ENCODE data around the gene C15orf61. TPM values are rescaled to one million over a fixed set of nuclear protein-coding genes. Genes with fewer than 3 reads are reported as not detected.

C15orf61 gene
- total RNA-seq = 10.1 and 12.1 TPM in 2 replicates

DNA sequence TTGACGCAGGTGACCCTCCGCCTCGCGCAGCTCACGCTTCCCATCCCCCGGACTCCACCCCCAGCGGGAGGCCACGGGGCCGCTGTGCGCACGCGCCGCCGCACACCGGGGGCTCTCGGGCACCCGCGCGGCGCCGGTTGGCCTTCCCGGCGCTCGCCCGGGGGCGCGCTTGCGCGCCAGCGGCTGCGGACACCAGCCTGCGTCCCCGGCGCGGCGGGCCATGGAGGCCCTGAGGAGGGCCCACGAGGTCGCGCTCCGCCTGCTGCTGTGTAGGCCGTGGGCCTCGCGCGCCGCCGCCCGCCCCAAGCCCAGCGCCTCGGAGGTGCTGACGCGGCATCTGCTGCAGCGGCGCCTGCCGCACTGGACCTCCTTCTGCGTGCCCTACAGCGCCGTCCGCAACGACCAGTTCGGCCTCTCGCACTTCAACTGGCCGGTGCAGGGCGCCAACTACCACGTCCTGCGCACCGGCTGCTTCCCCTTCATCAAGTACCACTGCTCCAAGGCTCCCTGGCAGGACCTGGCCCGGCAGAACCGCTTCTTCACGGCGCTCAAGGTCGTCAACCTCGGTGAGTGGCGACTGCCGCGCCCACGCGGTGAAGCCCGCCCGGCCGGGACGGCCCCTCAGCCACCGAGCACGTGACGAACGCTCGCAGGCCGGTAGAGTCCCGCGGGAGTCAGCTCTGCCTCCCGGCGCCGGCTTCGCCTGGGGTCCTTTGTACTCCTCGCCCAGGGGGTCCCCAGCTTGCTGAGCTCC, at the start of gene C15orf61:
TSS of gene C15orf61 (plus strand) at position 103 of the 754 bp plus-strand sequence. CDS start at position 221, 118 bp downstream.
- H3K79me2 ChIP-seq (ENCODE audit: insufficient read depth, low read length) = peaks cover 47% of the 10 kb centered on the region

GRCh38 chr15:67472957-67473356, 48.0 kb upstream of the C15orf61 start:
- no peak overlapping the region for H3K27ac ChIP-seq (ENCODE audit: low read depth, low read length)
- DNase-seq (ENCODE audit: insufficient read length, low spot score, missing footprints) = no peak

More for the DNA sequence above, at the start of gene C15orf61:
- Histone ChIP-seq H3K4me3 (ENCODE audit: insufficient read depth, low read length) (peak within 1 kb of the TSS; percentile 95), H2AFZ (ENCODE audit: low read length) (peak within 1 kb of the TSS; percentile 96), H4K20me1 (ENCODE audit: insufficient read depth, low read length) (peaks cover 23% of the 10 kb centered on the region), H3K27ac (ENCODE audit: low read depth, low read length) (peak within 1 kb of the TSS; percentile 89), H3K36me3 (ENCODE audit: insufficient read depth, low read length) (peaks cover 1% of the 10 kb centered on the region), H3K27me3 (ENCODE audit: insufficient read depth, low read length) (no peaks in the 10 kb centered on the region), H3K4me2 (ENCODE audit: insufficient read depth, low read length) (peak within 1 kb of the TSS; percentile 92), H3K9me3 (ENCODE audit: low read depth, low read length) (no peaks in the 10 kb centered on the region), H3K4me1 (ENCODE audit: insufficient read depth, low read length) (peaks cover 24% of the 10 kb centered on the region)
- TF ChIP-seq, protein P1, sequence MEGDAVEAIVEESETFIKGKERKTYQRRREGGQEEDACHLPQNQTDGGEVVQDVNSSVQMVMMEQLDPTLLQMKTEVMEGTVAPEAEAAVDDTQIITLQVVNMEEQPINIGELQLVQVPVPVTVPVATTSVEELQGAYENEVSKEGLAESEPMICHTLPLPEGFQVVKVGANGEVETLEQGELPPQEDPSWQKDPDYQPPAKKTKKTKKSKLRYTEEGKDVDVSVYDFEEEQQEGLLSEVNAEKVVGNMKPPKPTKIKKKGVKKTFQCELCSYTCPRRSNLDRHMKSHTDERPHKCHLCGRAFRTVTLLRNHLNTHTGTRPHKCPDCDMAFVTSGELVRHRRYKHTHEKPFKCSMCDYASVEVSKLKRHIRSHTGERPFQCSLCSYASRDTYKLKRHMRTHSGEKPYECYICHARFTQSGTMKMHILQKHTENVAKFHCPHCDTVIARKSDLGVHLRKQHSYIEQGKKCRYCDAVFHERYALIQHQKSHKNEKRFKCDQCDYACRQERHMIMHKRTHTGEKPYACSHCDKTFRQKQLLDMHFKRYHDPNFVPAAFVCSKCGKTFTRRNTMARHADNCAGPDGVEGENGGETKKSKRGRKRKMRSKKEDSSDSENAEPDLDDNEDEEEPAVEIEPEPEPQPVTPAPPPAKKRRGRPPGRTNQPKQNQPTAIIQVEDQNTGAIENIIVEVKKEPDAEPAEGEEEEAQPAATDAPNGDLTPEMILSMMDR (IDR thresholded peaks at IDR 0.05; ENCODE audit: extremely low read depth, low read depth, low read length) = no peak
- DNase-seq (ENCODE audit: insufficient read length, low spot score, missing footprints) = peak; percentile 98

DNA sequence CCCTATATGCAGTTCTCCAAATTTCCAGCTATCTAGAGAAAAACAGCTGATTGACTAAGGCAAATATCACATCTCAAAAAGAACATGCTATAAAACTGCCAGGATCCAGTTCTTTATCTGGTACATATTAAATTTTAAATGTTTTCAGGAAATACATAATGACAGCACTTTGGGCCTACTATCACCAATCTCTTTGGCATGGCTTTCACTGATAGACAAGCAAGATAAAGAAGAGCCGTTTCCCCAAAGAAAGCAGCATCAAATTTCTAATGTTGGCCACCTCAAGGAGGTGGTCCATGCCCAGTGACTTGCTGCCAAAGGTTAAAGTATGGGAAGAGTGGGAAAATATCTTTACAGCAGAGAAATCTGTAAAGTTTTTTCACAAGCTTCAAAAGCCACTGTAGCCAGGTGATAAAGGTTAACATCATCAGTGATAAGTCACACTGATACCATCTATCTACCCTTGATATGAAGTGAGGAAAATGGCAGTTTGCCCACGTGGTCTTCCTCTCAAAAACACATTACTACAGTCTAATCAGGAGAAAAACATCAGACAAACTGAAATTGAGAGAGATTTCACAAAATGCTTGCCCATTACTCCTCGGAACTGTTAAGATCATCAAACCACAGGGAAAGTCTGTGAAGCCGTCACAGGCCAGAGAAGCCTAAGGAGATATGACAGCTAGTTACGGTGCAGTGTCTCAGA, 46.4 kb upstream of the C15orf61 start:
- Histone ChIP-seq H3K27me3 (ENCODE audit: insufficient read depth, low read length) (peaks cover 3% of the 10 kb centered on the region), H3K27ac (ENCODE audit: low read depth, low read length) (no peak overlapping the region), H4K20me1 (ENCODE audit: insufficient read depth, low read length) (no peaks in the 10 kb centered on the region), H3K4me1 (ENCODE audit: insufficient read depth, low read length) (no peaks in the 10 kb centered on the region), H3K9me3 (ENCODE audit: low read depth, low read length) (no peaks in the 10 kb centered on the region), H3K4me3 (ENCODE audit: insufficient read depth, low read length) (no peak overlapping the region), H2AFZ (ENCODE audit: low read length) (no peak overlapping the region), H3K79me2 (ENCODE audit: insufficient read depth, low read length) (no peaks in the 10 kb centered on the region), H3K36me3 (ENCODE audit: insufficient read depth, low read length) (no peaks in the 10 kb centered on the region), H3K4me2 (ENCODE audit: insufficient read depth, low read length) (no peak overlapping the region)
- TF ChIP-seq, protein P1 (IDR thresholded peaks at IDR 0.05; ENCODE audit: extremely low read depth, low read depth, low read length) = no peak
- no peak for DNase-seq (ENCODE audit: insufficient read length, low spot score, missing footprints)

More at GRCh38 chr15:67472957-67473356, 48.0 kb upstream of the C15orf61 start:
- Histone ChIP-seq H4K20me1 (ENCODE audit: insufficient read depth, low read length) (no peaks in the 10 kb centered on the region), H3K9me3 (ENCODE audit: low read depth, low read length) (no peaks in the 10 kb centered on the region), H3K79me2 (ENCODE audit: insufficient read depth, low read length) (no peaks in the 10 kb centered on the region), H3K36me3 (ENCODE audit: insufficient read depth, low read length) (no peaks in the 10 kb centered on the region), H3K27me3 (ENCODE audit: insufficient read depth, low read length) (no peaks in the 10 kb centered on the region), H2AFZ (ENCODE audit: low read length) (no peak overlapping the region), H3K4me3 (ENCODE audit: insufficient read depth, low read length) (no peak overlapping the region), H3K4me2 (ENCODE audit: insufficient read depth, low read length) (no peak overlapping the region), H3K4me1 (ENCODE audit: insufficient read depth, low read length) (no peaks in the 10 kb centered on the region)
- TF ChIP-seq, protein P1 (IDR thresholded peaks at IDR 0.05; ENCODE audit: extremely low read depth, low read depth, low read length) = no peak

All from osteoblast (primary cell).